Erythroblast (primary cell): ENCODE data around the gene ERC2.

Experiments used
- GATA1 ChIP-seq: IDR thresholded peaks from 2 replicates; pipeline ENCODE4 v1.6.1; 2011; ENCODE audit warnings: low read depth, mild to moderate bottlenecking, control low read depth, low read length, moderate library complexity
- POLR2A ChIP-seq: IDR thresholded peaks from 2 replicates; pipeline ENCODE4 v1.6.1; 2011; ENCODE audit warnings: mild to moderate bottlenecking, low read length

GRCh38 chr3:55469957-55470526, 998.2 kb downstream of the ERC2 start:
- TF ChIP-seq POLR2A (no peak), GATA1 (no peak)
